Epidermal melanocyte (primary cell): ENCODE data around the gene DSCAML1.

Experiments
- DNase-seq: peaks from one replicate; pipeline ENCODE4 v3.0.0; 2011; ENCODE audit warnings: low spot score; ENCODE audit not compliant: insufficient read length

DSCAML1 gene

GRCh38 chr11:117725048-117725734, 71.8 kb downstream of the DSCAML1 start:
- DNase-seq = no peak

- no peak for DNase-seq
Measured at GRCh38 chr11:117724621-117725020, 72.4 kb downstream of the DSCAML1 start.

GRCh38 chr11:117724104-117724503, 72.9 kb downstream of the DSCAML1 start:
- no peak for DNase-seq

- no peak for DNase-seq
Measured at GRCh38 chr11:117723277-117724024, 73.6 kb downstream of the DSCAML1 start.

GRCh38 chr11:117722082-117722481, 74.9 kb downstream of the DSCAML1 start:
- no peak for DNase-seq

GRCh38 chr11:117720061-117720511, 76.9 kb downstream of the DSCAML1 start:
- DNase-seq = no peak

GRCh38 chr11:117719480-117719879, 77.5 kb downstream of the DSCAML1 start:
- no peak for DNase-seq

- DNase-seq = no peak
Measured at GRCh38 chr11:117717485-117718314, 79.3 kb downstream of the DSCAML1 start.

GRCh38 chr11:117716521-117717440, 80.2 kb downstream of the DSCAML1 start:
- DNase-seq = no peak

GRCh38 chr11:117715801-117716200, 81.2 kb downstream of the DSCAML1 start:
- no peak for DNase-seq

- DNase-seq = no peak
Measured at GRCh38 chr11:117713538-117713991, 83.5 kb downstream of the DSCAML1 start.

GRCh38 chr11:117712530-117712929, 84.5 kb downstream of the DSCAML1 start:
- DNase-seq = no peak

- no peak for DNase-seq
Measured at GRCh38 chr11:117711331-117711730, 85.7 kb downstream of the DSCAML1 start.

GRCh38 chr11:117710211-117710610, 86.8 kb downstream of the DSCAML1 start:
- DNase-seq = no peak

- no peak for DNase-seq
Measured at GRCh38 chr11:117706322-117706814, 90.6 kb downstream of the DSCAML1 start.

GRCh38 chr11:117705866-117706265, 91.2 kb downstream of the DSCAML1 start:
- no peak for DNase-seq

- no peak for DNase-seq
Measured at GRCh38 chr11:117704395-117705100, 92.5 kb downstream of the DSCAML1 start.

GRCh38 chr11:117702946-117703598, 93.9 kb downstream of the DSCAML1 start:
- no peak for DNase-seq

GRCh38 chr11:117701781-117702180, 95.2 kb downstream of the DSCAML1 start:
- DNase-seq = no peak
